GM19397 (cell line): ENCODE data around the gene RANBP17.
"Not testable (repeated sequence)": the region's sequence is repeated elsewhere in the genome, so short reads cannot be mapped to it uniquely, and the experiment has no call there.

ENCODE experiments used
- ATAC-seq: cut with Tn5 transposase; IDR thresholded peaks from one replicate; pipeline ENCODE4 v1.9.1; 2021; ENCODE audit warnings: mild to moderate bottlenecking, moderate library complexity; ENCODE audit not compliant: unreplicated experiment

Gene RANBP17

GRCh38 chr5:171143926-171144325 is 282.1 kb downstream of the RANBP17 start:
- ATAC-seq, result no peak

DNA sequence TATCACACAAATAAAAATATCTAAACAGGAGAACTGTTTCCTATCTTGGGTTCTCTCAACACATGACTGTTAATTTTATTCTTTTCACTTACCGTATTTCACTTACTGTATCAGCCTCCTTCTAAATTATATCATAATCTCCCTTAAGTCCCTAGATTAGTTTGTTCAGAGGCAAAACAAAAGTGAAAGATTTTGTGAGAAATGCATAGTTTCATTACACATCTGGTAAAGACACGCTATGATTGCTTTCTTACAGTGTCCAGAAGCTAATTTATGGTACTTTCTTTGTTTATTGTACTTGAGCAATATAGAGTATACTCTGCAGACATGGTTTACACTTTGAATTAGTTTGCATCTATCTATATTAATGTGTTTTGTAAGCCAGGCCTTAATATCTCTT is 287.5 kb downstream of the RANBP17 start:
- no peak for ATAC-seq

DNA sequence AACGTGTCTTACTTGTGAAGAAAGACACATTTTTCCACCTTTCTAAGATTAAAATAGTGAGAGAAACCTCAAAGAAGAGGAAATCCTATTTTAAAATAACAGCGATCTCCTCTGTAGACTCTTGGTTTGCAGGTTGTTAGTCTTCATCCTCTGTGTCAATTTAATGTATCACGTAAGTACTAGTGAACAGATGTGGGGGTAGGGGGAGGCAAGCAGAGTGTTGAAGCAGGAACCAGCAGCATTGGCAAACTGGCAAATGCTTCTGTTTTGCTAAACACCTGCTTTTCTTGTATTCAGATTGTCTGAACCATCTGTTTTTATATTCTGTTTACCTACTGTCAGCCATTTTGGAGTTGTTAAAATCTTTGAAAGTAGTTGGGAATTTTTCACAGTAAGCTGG is 288.0 kb downstream of the RANBP17 start:
- no peak for ATAC-seq

DNA sequence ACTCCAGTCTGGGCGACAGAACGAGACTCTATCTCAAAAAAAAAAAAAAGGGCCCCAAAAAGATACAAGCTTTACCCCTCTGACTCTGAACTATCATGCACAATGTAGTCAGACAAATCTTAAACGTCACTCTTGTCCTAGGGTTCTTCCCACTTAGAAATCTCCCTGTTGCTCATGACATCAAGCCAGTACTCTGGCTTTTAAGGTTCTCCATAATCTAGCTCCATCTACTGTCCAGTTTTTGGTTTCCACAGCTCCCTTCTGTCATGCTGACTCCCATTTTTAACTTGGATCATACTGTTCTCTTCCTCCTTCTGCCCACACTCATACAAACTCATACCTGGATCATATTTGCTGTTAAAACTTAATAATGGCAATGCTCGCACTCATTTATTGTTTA is 290.6 kb downstream of the RANBP17 start:
- no peak for ATAC-seq

- no peak for ATAC-seq
Measured at GRCh38 chr5:171155621-171156020, 293.8 kb downstream of the RANBP17 start.

DNA sequence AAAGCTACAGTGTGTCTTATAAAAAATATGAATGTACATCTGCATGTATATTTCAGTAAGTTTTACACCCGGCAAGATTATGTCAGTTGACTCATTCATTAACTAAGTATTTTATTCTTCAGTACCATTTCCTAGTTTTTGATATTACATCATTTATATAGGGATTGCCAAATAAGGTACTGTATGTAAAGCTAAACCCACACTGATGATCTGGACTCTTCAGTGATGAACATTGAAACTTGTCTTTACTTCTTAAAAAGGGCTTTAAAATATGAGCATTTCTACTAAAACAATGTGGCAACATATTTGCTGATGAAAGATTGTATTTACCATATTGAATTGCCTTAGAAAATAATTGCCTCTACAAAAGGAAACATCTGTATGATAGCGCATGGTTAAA is 295.5 kb downstream of the RANBP17 start:
- no peak for ATAC-seq

DNA sequence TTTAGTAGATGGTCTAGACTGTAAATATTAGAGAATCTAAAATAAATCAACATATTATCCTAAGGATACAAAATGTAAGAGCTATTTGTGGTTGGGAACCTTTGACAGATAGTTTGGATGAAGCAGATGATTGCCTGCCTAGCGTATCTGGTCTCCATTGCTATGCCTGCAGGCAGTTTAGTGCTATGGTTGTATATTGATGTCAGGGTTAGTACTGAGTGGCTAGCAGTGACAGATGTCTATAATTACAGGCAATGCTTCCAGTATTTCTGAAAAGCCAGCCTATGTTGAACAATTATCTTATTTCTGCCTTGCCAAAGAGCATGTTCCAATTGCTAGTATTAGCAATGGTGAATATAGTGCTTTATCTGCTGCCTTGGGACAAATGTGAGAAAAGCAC is 296.0 kb downstream of the RANBP17 start:
- no peak for ATAC-seq

- ATAC-seq, result no peak
Measured at GRCh38 chr5:171158581-171158980, 296.8 kb downstream of the RANBP17 start.

- ATAC-seq, result no peak
Measured at GRCh38 chr5:171162165-171162564, 300.3 kb downstream of the RANBP17 start.

DNA sequence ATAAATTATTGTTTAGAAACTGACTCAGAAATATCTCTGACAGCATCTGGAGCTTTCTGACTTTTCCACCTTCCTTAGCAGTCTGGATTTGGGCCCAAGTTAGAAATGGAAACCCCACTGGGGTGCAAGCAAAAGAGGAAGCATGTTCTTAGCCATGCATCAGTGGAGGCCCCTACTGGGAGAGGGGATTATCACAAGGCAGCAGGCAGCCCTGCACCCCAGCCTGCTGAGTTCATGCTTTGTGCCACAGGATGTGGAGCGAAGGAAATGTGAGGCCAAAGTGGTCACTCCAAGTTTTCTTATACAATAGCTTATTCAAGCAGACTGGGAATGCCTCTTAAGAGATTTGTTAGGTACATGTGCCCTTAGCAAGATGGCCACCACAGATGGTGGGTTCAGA is 300.8 kb downstream of the RANBP17 start:
- ATAC-seq, result no peak

DNA sequence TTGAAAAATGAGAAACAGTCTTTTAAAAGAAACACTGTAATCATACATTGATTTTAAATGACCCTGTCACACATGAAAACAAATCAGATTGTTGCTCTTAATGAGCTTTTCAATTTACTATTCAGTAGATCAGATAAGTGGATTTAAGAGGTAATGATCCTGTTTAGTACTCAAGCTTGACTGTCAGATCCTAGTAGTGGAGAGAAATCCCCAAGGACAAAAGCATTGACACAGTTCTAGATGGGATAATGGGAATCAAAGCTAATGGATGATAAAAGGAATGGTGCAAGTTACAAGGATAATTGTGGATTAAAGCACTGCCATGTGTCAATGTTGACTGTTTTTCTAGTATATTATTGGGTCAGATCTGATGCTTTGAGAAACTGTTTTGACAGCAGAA is 304.9 kb downstream of the RANBP17 start:
- ATAC-seq, result no peak

DNA sequence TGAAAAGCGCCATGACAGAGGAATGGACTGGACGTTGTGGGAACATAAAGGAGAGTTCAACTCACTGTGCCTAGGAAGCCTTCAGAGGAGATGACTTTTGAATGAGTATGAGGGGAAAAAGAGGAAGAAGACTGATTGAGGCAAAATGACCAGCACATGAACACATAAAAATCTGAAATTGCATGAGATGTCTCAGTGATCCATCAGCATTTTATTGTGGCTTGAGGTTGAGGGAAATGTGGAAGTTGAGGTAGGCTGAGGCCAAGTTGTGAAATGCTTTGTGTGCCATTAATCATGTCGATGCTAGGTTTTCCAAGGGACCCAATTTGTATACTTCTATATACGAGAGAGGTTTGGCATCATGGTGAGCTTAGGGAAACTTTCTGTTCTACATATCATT is 306.4 kb downstream of the RANBP17 start:
- no peak for ATAC-seq

DNA sequence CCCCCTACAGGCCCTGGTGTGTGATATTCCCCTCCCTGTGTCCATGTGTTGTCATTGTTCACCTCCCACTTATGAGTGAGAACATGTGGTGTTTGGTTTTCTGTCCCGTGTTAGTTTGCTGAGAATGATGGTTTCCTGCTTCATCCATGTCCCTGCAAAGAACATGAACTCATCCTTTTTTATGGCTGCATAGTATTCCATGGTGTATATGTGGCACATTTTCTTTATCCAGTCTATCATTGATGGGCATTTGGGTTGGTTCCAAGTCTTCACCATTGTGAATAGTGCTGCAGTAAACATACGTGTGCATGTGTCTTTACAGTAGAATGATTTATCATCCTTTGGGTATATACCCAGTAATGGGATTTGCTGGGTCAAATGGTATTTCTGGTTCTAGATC is 313.1 kb downstream of the RANBP17 start:
- not testable (repeated sequence) for ATAC-seq

DNA sequence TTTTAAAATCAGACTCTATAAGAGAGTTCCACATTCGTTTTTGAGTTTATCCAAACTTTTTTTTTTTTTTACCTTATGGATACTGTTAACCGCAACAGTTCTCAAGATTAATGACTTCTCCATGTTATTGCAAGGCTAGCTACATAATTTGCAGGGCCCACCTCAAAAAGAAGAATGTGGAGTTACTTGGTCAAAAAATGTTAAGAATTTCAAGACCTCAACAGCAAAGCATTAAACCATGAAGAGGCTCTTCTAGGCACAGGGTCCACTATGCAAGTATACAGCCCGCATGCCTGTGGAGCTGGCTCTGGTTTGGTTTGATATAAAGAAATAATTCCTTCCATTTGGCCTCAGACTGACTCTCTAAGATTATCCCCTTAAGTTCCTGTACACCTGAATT is 313.9 kb downstream of the RANBP17 start:
- ATAC-seq, result no peak

DNA sequence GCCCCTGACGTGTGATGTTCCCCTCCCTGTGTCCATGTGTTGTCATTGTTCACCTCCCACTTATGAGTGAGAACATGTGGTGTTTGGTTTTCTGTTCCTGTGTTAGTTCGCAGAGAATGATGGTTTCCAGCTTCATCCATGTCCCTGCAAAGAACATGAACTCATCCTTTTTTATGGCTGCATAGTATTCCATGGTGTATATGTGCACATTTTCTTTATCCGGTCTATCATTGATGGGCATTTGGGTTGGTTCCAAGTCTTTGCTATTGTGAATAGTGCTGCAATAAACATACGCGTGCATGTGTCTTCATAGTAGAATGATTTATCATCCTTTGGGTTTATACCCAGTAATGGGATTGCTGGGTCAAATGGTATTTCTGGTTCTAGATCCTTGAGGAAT is 316.4 kb downstream of the RANBP17 start:
- ATAC-seq, result not testable (repeated sequence)

- no peak for ATAC-seq
Measured at GRCh38 chr5:171188016-171188415, 326.2 kb downstream of the RANBP17 start.

DNA sequence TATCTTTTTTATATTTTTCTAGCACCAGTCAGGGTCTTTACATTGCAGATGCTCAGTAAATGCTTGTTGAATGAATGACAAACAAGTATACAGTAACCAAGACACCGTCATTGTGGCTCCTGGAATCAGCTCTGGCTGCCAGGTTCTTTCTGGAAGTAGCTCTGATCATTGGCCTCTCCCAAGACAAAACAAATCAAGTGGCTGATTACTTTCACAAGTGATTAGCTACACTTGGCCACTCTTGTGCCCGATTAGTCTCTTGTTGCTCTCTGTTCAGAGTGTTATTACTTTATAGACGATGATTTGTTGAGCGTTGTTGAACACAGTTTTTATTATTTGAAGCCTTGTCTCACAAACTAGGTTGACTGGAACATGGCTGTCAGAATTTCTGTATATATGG is 327.6 kb downstream of the RANBP17 start:
- ATAC-seq, result no peak

DNA sequence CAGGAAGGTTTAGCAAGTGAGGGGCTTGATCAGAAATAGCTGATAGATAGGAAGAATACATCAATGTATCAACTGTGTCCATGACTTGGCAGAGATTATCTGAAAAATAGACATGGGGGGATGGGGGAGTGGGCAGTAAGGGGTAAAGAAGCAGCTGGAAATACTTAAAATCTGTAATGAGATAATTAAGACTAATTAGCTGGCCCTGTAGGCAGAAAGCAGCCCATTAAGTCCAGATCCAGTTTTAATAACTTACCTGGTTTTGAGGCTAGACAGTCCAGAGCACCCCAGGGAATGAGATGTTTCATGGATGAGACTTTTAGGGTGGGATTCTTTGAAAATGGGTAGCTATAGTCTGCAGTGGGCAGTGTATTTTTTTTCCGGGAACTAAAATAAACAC is 330.3 kb downstream of the RANBP17 start:
- ATAC-seq, result no peak

GRCh38 chr5:171201310-171201709 is 339.5 kb downstream of the RANBP17 start:
- no peak for ATAC-seq

DNA sequence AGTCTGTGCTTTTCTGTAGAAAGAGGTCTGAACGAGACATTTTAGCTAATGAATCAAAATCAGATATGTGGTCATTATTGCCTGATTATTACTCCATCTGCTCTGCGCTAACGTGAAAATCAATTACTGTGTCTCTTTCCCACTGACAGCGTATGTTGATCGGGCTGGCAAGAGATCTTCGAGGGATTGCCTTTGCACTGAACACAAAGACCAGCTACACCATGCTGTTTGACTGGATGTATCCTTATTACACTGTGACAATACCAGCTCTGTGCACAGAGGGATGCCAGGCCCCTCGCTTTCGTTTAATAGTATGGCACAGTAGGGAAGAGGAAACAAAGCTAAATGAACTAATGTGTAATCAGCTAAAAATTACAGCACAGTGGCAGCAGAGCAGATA is 343.6 kb downstream of the RANBP17 start:
- ATAC-seq, result no peak

GRCh38 chr5:171207256-171207847 is 345.5 kb downstream of the RANBP17 start:
- ATAC-seq, result no peak

GRCh38 chr5:171221916-171222315 is 360.1 kb downstream of the RANBP17 start:
- no peak for ATAC-seq

DNA sequence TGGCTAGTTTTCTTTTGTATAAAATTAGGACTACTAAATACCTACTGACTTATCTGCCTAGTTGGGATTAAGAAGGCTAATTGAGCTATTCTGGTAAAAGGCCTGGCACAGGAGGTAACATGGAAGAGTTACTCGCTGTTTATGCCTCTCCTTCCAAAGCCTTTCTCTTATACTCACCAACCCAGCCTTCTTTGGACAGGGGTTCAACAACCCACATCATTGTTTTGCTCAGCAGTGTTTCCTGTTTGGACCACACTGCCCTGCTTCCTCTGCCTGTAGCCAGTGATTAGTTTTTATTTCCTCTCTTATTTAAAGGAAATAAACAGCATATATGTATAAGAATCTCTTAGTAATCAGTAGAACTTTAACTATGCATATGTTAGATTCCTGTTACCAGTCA is 362.1 kb downstream of the RANBP17 start:
- no peak for ATAC-seq
